Endothelial cell of umbilical vein (primary cell): ENCODE data around the gene TMEM30B. TPM values are rescaled to one million over a fixed set of nuclear protein-coding genes. Genes with fewer than 3 reads are reported as not detected.
"Not testable (repeated sequence)": the region's sequence is repeated elsewhere in the genome, so short reads cannot be mapped to it uniquely, and the experiment has no call there.

ENCODE experiments used
- BruUV-seq: library from RNA; stranded (reverse); fragments of 400-500 nt; replicated peaks from 2 replicates; lab custom pipeline; 2021; lab: Mats Ljungman, UMichigan
- CTCF ChIA-PET: fragments of 300-600, 350-600 bp; sonication (Branson Sonifier 250); formaldehyde crosslinking; loops from one replicate; lab custom pipeline; 2021; ENCODE audit warnings: antibody characterized with exemption, inconsistent platforms; lab: Charles Lee
- POLR2A ChIA-PET: fragments of 300-600, 350-600 bp; sonication (Branson Sonifier 250); formaldehyde crosslinking; loops from one replicate; lab custom pipeline; 2021; ENCODE audit warnings: antibody characterized with exemption, inconsistent platforms; lab: Charles Lee
- DNase-seq: peaks from one replicate; pipeline ENCODE4 v3.0.0-alpha.2; 2011; ENCODE audit warnings: low read depth, low spot score
- FAIRE-seq: peaks from 2 replicates; lab custom pipeline; 2011; peaks lifted over from hg19 to GRCh38; lab: Jason Lieb, UNC
- H2AFZ ChIP-seq: 2 replicates; pipeline ENCODE4 v1.6.0; 2012; ENCODE audit warnings: low read depth, low read length, control low read depth, inconsistent platforms
- H3K27ac ChIP-seq: 2 replicates; pipeline ENCODE4 v1.5.1; 2011; ENCODE audit warnings: low read depth, mild to moderate bottlenecking, control low read depth, low read length, moderate library complexity; ENCODE audit not compliant: insufficient read depth
- H3K27me3 ChIP-seq, 2 experiments: 2 replicates each; pipeline versions ENCODE4 v1.6.0 to v1.6.1; 2011; ENCODE audit warnings: low read length in 2 of 2, mixed read lengths in 1 of 2; ENCODE audit not compliant: control insufficient read depth in 2 of 2, insufficient read depth in 2 of 2
- H3K36me3 ChIP-seq, 2 experiments: 2 replicates in 1 of 2; 3 replicates in 1 of 2; pipeline ENCODE4 v1.5.1; 2011; ENCODE audit warnings: low read length in 2 of 2, mild to moderate bottlenecking in 1 of 2, moderate library complexity in 1 of 2; ENCODE audit not compliant: control insufficient read depth in 2 of 2, insufficient read depth in 2 of 2; ENCODE audit errors: extremely low read depth in 1 of 2
- H3K4me1 ChIP-seq: 3 replicates; pipeline ENCODE4 v1.5.1; 2011; ENCODE audit warnings: mild to moderate bottlenecking, low read length; ENCODE audit not compliant: control insufficient read depth, insufficient read depth; ENCODE audit errors: extremely low read depth
- H3K4me2 ChIP-seq: 2 replicates; pipeline ENCODE4 v1.6.1; 2011; ENCODE audit warnings: low read length, control low read depth, mixed read lengths; ENCODE audit not compliant: insufficient read depth
- H3K4me3 ChIP-seq, 3 experiments: fragments of 200-600 bp in 1 of 3; sonication (generic), shearing (Covaris generic) in 1 of 3; replicated peaks in 1 of 3; 2 replicates each; pipeline ENCODE4 v1.5.1; 2011 to 2016; ENCODE audit warnings: control low read depth in 3 of 3, low read length in 3 of 3, mild to moderate bottlenecking in 2 of 3, inconsistent platforms in 1 of 3, low read depth in 1 of 3, moderate library complexity in 1 of 3; ENCODE audit not compliant: insufficient read depth in 1 of 3
- H3K79me2 ChIP-seq: 2 replicates; pipeline ENCODE4 v1.6.0; 2012; ENCODE audit warnings: low read length, inconsistent platforms; ENCODE audit not compliant: control insufficient read depth, insufficient read depth
- H3K9ac ChIP-seq: replicated peaks from 2 replicates; pipeline ENCODE3; 2011; ENCODE audit warnings: low read length, control low read depth; ENCODE audit not compliant: insufficient read depth; ENCODE audit errors: extremely low read depth
- H3K9me1 ChIP-seq: replicated peaks from 3 replicates; pipeline ENCODE4 v1.6.0; 2011; ENCODE audit warnings: mild to moderate bottlenecking, low read length; ENCODE audit not compliant: control insufficient read depth, insufficient read depth; ENCODE audit errors: extremely low read depth
- H3K9me3 ChIP-seq: replicated peaks from 2 replicates; pipeline ENCODE4 v1.5.1; 2012; ENCODE audit warnings: low read length, inconsistent platforms; ENCODE audit not compliant: control insufficient read depth, insufficient read depth
- H4K20me1 ChIP-seq: replicated peaks from 2 replicates; pipeline ENCODE3; 2011; ENCODE audit warnings: mild to moderate bottlenecking, low read length; ENCODE audit not compliant: control insufficient read depth, insufficient read depth; ENCODE audit errors: extremely low read depth
- CTCF ChIP-seq, 2 donors: IDR thresholded peaks; 1 replicate in 1 of 2; 2 replicates in 1 of 2; pipeline ENCODE4 v1.5.1; 2011; ENCODE audit warnings: low read length in 2 of 2, mild to moderate bottlenecking in 2 of 2, moderate library complexity in 2 of 2, control low read depth in 1 of 2, inconsistent platforms in 1 of 2, low read depth in 1 of 2; ENCODE audit not compliant: insufficient read depth in 1 of 2; ENCODE audit errors: extremely low read depth in 1 of 2
- EZH2 ChIP-seq: IDR thresholded peaks from 2 replicates; pipeline ENCODE4 v1.6.1; 2012; ENCODE audit warnings: borderline replicate concordance, low read depth, mild to moderate bottlenecking, moderate library complexity, low read length, inconsistent platforms; ENCODE audit not compliant: severe bottlenecking
- FOS ChIP-seq: IDR thresholded peaks from 2 replicates; pipeline ENCODE4 v1.6.1; 2011; ENCODE audit warnings: mild to moderate bottlenecking, low read length, moderate library complexity, borderline replicate concordance; ENCODE audit not compliant: insufficient read depth
- GATA2 ChIP-seq: IDR thresholded peaks from 2 replicates; pipeline ENCODE4 v1.7.0; 2011; ENCODE audit warnings: low read depth, mild to moderate bottlenecking, moderate library complexity, mixed read lengths, low read length; ENCODE audit not compliant: insufficient read length, insufficient read depth
- JUN ChIP-seq: IDR thresholded peaks from 2 replicates; pipeline ENCODE4 v1.6.1; 2011; ENCODE audit warnings: borderline replicate concordance, low read depth; ENCODE audit not compliant: insufficient read length, insufficient read depth
- MAX ChIP-seq: IDR thresholded peaks from 2 replicates; pipeline ENCODE4 v1.6.1; 2011; ENCODE audit not compliant: insufficient read depth, insufficient read length
- MYC ChIP-seq: IDR thresholded peaks from one replicate; pipeline ENCODE4 v1.6.1; 2011; ENCODE audit warnings: mild to moderate bottlenecking, low read depth, low read length
- POLR2A ChIP-seq: IDR thresholded peaks from 2 replicates; pipeline ENCODE4 v1.6.1; 2012; ENCODE audit warnings: low read depth, mild to moderate bottlenecking, control low read depth, low read length
- POLR2AphosphoS5 ChIP-seq: IDR thresholded peaks from 2 replicates; pipeline ENCODE4 v1.6.1; 2012; ENCODE audit warnings: low read depth, mild to moderate bottlenecking, control low read depth, low read length, moderate library complexity; ENCODE audit not compliant: insufficient read depth
- dilution Hi-C: fragments of 300-500 bp; cut with MboI; formaldehyde crosslinking; loops from one replicate; pipeline ENCODE4 v1.15.0; 2019; ENCODE audit warnings: low sequenced_read_pairs; ENCODE audit not compliant: extremely low pct_ligation_motif_present
- intact Hi-C: fragments of 100-400 bp; cut with micrococcal nuclease; formaldehyde crosslinking; loops from one replicate; pipeline ENCODE4 v1.10.0; 2022
- polyA plus RNA-seq, 4 experiments: library from polyadenylated mRNA; depleted of rRNA in 3 of 4; stranded (reverse) in 3 of 4; unstranded in 1 of 4; fragments of >200 nt; gene quantifications; 2 replicates each; pipeline versions ENCODE4 v1.2.1 to v1.2.3, GENCODE V29; 2011 to 2012; ENCODE audit warnings: missing spikeins in 1 of 4
- total RNA-seq: library from RNA; stranded (reverse); gene quantifications from 2 replicates; pipeline ENCODE4 v1.2.3, GENCODE V29; 2021

Gene TMEM30B
- total and polyA plus RNA-seq, 2 donors (not counting 3 experiments of a cell fraction or from before 2014, with no cell fraction given), result 0.32 to 0.35 TPM

GRCh38 chr14:61240206-61240605 lies 40.9 kb downstream of the TMEM30B start:
- BruUV-seq, result no TSS peak
- ChIA-PET POLR2A (no interaction called here), CTCF (no interaction called here)
- no peak for FAIRE-seq
- Histone ChIP-seq H3K4me1 (no peaks in the 10 kb centered on the region), H4K20me1 (no peaks in the 10 kb centered on the region), H3K9ac (no peak overlapping the region), H3K36me3 (no peaks in the 10 kb centered on the region), H2AFZ (no peak overlapping the region), H3K4me2 (no peak overlapping the region), H3K27me3 (no peaks in the 10 kb centered on the region), H3K4me3 (no peak overlapping the region), H3K79me2 (no peaks in the 10 kb centered on the region), H3K9me3 (no peaks in the 10 kb centered on the region), H3K9me1 (no peaks in the 10 kb centered on the region), H3K27ac (no peak overlapping the region)
- intact Hi-C loops, result no loop called here
- DNase-seq, result no peak
- TF ChIP-seq CTCF (IDR thresholded peaks at IDR 0.05; ENCODE audit: extremely low read depth in 1 of 2, insufficient read depth in 1 of 2, low read depth in 1 of 2, low read length in 2 of 2) (no peak), MAX (no peak), GATA2 (no peak), FOS (no peak), MYC (no peak), EZH2 (no peak), POLR2AphosphoS5 (no peak), JUN (no peak), POLR2A (no peak)
- dilution Hi-C loops, result no loop called here

GRCh38 chr14:61239285-61239684 lies 41.9 kb downstream of the TMEM30B start:
- H3K4me1 ChIP-seq, FAIRE-seq, H3K9me3 ChIP-seq, DNase-seq, H4K20me1 ChIP-seq, intact Hi-C loops, H3K36me3 ChIP-seq, BruUV-seq, H3K4me2 ChIP-seq, H3K27ac ChIP-seq, H2AFZ ChIP-seq, H3K79me2 ChIP-seq, POLR2A ChIA-PET, H3K9ac ChIP-seq, H3K4me3 ChIP-seq, H3K27me3 ChIP-seq, dilution Hi-C loops, H3K9me1 ChIP-seq: not testable (repeated sequence)
- CTCF ChIA-PET, result interaction anchor here (1.0 to 1.4 kb wide), 2 partner anchors 13 to 14 kb away, joined by 3 to 4 read pairs; no protein-coding TSS in a partner anchor
